GM12892 (cell line): ENCODE results near the gene ABL1.

Source experiments
- POLR2A ChIP-seq: IDR thresholded peaks from 2 replicates; pipeline ENCODE4 v1.6.1; 2011; ENCODE audit warnings: low read depth, low read length, control low read depth
- POLR2AphosphoS5 ChIP-seq: IDR thresholded peaks from 2 replicates; pipeline ENCODE4 v1.6.1; 2011; ENCODE audit warnings: low read depth, low read length, control low read depth

- TF ChIP-seq POLR2AphosphoS5, result no peak
- TF ChIP-seq POLR2A, result no peak
Observed at GRCh38 chr9:130895038-130895437, 60.0 kb downstream of the ABL1 start.
